Measurements from ENCODE around the gene MRFAP1L1. TPM values are rescaled to one million over a fixed set of nuclear protein-coding genes. Genes with fewer than 3 reads are reported as not detected.
A peak's percentile ranks its signal among the peaks of the same experiment; 100 is the strongest.
"Not testable (repeated sequence)": the region's sequence is repeated elsewhere in the genome, so short reads cannot be mapped to it uniquely, and the experiment has no call there.

Gene MRFAP1L1
- 10 to 100 TPM; 53.5 to 82.8 (median 64.8) TPM for total RNA-seq
- 10 to 100 TPM; 40.7 to 49.0 (median 48.6) TPM for polyA plus RNA-seq

GRCh38 chr4:6709230-6710114 lies at the start of gene MRFAP1L1:
Gene MRFAP1L1 (minus strand): TSS chr4:6709865. CDS start chr4:6709629, 236 bp downstream.
- Histone ChIP-seq H3K4me3 (peak within 1 kb of the TSS; percentile 70 to 79 (median 73)), H3K36me3 (peaks cover 0 to 5% (median 0%) of the 10 kb centered on the region in 4 donors), H3K4me1 (peaks cover 0 to 54% (median 44%) of the 10 kb centered on the region in 4 donors), H3K27ac (peak within 1 kb of the TSS; percentile 82 to 91 (median 89)), H3K27me3 (no peaks in the 10 kb centered on the region), H3K9me3 (no peaks in the 10 kb centered on the region)
- intact Hi-C loops (cut with DNase I), result loop anchor here (2.0 to 10.0 kb wide), 3 partner anchors 35 to 335 kb away; partner anchors contain the start of genes MRFAP1 and TADA2B
- DNase-seq, result peak; percentile 97
- WGBS, 2 donors, result 0 to 1% methylated on average over 72 of the region's 72 CpGs
- peak; percentile 25 to 31 for TF ChIP-seq POLR2A (IDR thresholded peaks at IDR 0.05)
- TF ChIP-seq EP300 (IDR thresholded peaks at IDR 0.05), result peak in 1 of 4 donors; percentile 17
- peak; percentile 44 to 87 (median 79) for TF ChIP-seq POLR2AphosphoS5 (IDR thresholded peaks at IDR 0.05)
- TF ChIP-seq, protein P1, sequence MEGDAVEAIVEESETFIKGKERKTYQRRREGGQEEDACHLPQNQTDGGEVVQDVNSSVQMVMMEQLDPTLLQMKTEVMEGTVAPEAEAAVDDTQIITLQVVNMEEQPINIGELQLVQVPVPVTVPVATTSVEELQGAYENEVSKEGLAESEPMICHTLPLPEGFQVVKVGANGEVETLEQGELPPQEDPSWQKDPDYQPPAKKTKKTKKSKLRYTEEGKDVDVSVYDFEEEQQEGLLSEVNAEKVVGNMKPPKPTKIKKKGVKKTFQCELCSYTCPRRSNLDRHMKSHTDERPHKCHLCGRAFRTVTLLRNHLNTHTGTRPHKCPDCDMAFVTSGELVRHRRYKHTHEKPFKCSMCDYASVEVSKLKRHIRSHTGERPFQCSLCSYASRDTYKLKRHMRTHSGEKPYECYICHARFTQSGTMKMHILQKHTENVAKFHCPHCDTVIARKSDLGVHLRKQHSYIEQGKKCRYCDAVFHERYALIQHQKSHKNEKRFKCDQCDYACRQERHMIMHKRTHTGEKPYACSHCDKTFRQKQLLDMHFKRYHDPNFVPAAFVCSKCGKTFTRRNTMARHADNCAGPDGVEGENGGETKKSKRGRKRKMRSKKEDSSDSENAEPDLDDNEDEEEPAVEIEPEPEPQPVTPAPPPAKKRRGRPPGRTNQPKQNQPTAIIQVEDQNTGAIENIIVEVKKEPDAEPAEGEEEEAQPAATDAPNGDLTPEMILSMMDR (IDR thresholded peaks at IDR 0.05), result no peak

DNA sequence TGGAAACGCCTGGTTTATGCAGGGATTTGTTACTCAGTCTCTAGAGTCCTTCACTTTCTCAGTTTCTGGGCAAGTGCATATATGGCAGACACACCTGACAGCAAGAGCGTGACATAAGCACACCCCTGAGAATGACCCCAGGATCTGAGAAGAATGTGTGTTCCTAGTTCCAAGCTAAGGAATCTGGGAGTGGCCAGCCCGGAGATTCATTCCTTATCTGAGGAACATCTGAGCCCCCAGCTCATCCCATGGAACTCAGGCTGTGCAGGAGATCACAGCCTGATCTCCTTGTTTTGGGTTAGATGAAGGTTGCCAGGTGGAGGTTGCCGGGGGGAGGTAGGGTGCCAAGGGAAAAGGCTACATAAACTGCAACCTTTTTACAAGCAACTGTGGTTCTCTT lies 49.1 kb upstream of the MRFAP1L1 start:
- Histone ChIP-seq H3K9me3 (no peaks in the 10 kb centered on the region), H3K4me3 (no peak overlapping the region), H3K27ac (no peak overlapping the region), H3K4me1 (no peaks in the 10 kb centered on the region), H3K27me3 (peaks cover 0 to 4% (median 0%) of the 10 kb centered on the region in 3 donors), H3K36me3 (no peaks in the 10 kb centered on the region)
- TF ChIP-seq, protein P1 (IDR thresholded peaks at IDR 0.05), result no peak
- TF ChIP-seq POLR2AphosphoS5 (IDR thresholded peaks at IDR 0.05) (no peak), POLR2A (IDR thresholded peaks at IDR 0.05) (no peak), EP300 (IDR thresholded peaks at IDR 0.05) (no peak)
- DNase-seq, result no peak
- WGBS, 2 donors, result 78 to 84% methylated on average over 4 of the region's 4 CpGs
- intact Hi-C loops (cut with DNase I), result no loop called here

GRCh38 chr4:6756345-6756744 lies 46.7 kb upstream of the MRFAP1L1 start:
- H3K36me3 ChIP-seq; H3K4me3 ChIP-seq; H3K27ac ChIP-seq; H3K4me1 ChIP-seq; H3K9me3 ChIP-seq; intact Hi-C loops (cut with DNase I); H3K27me3 ChIP-seq; DNase-seq: not testable (repeated sequence)
- WGBS, 2 donors, result 66 to 73% methylated on average over 2 of the region's 6 CpGs

- H3K9me3 ChIP-seq, result no peaks in the 10 kb centered on the region
- 62 to 84% methylated on average over 5 of the region's 5 CpGs for WGBS, 2 donors
- no peak for DNase-seq
- no peaks in the 10 kb centered on the region for H3K4me1 ChIP-seq
- no peak for TF ChIP-seq POLR2A (IDR thresholded peaks at IDR 0.05)
- TF ChIP-seq POLR2AphosphoS5 (IDR thresholded peaks at IDR 0.05), result no peak
- TF ChIP-seq EP300 (IDR thresholded peaks at IDR 0.05), result no peak
- TF ChIP-seq, protein P1 (IDR thresholded peaks at IDR 0.05), result no peak
- no peak overlapping the region for H3K27ac ChIP-seq
- no peaks in the 10 kb centered on the region for H3K36me3 ChIP-seq
- H3K27me3 ChIP-seq, result no peaks in the 10 kb centered on the region
- H3K4me3 ChIP-seq, result no peak overlapping the region
- intact Hi-C loops (cut with DNase I), result no loop called here
Measured at GRCh38 chr4:6755088-6755753, 45.6 kb upstream of the MRFAP1L1 start.

DNA sequence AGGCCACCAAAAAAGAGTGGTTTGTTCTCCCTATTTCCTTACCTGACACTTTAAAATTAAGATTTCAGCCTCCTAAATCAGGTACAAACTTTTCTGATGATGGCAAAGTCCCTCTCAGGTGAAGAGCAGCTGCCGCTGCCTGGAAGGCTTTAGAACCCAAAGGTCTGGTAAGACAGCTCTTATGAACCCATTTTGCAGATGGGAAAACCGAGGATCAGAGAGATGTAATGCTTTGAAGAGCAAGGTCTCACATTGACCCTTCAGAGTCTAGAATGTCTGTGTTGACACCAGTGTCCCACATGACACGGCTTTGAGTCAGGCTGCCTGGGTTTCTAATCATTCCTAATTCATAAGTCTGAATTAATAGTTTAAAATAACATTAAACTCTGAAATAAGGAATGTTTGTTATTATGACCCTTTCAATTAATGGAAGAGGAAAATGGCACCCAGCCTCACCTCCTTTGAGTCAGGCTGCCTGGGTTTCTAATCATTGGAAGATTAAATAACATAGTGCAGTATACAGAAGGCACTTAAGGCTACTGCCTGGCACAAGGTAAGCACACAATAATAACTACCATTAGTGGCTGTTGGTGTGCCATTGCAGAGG lies 44.9 kb upstream of the MRFAP1L1 start:
- H3K27ac ChIP-seq, result no peak overlapping the region
- TF ChIP-seq EP300 (IDR thresholded peaks at IDR 0.05) (no peak), POLR2AphosphoS5 (IDR thresholded peaks at IDR 0.05) (no peak), POLR2A (IDR thresholded peaks at IDR 0.05) (no peak)
- TF ChIP-seq, protein P1 (IDR thresholded peaks at IDR 0.05), result no peak
- H3K4me1 ChIP-seq, result no peaks in the 10 kb centered on the region
- intact Hi-C loops (cut with DNase I), result no loop called here
- H3K27me3 ChIP-seq, result no peaks in the 10 kb centered on the region
- DNase-seq, result no peak
- WGBS, 2 donors, result 94% methylated on average over 3 of the region's 3 CpGs
- H3K36me3 ChIP-seq, result no peaks in the 10 kb centered on the region
- H3K9me3 ChIP-seq, result no peaks in the 10 kb centered on the region
- no peak overlapping the region for H3K4me3 ChIP-seq

Measured in sigmoid colon (tissue), 7 donors.